K562 (cell line): ENCODE data around the gene KCNAB2.

Experiments
- MYC ChIP-seq, 2 experiments: fragments of 250-450 bp in 1 of 2; sonication (Bioruptor Pico) in 1 of 2; IDR thresholded peaks; 2 replicates each; pipeline versions ENCODE4 v1.5.1 to v1.6.1; 2012 to 2021; ENCODE audit warnings: low read depth in 2 of 2, borderline replicate concordance in 1 of 2, improper control_type of control experiment in 1 of 2, low read length in 1 of 2, mild to moderate bottlenecking in 1 of 2, moderate library complexity in 1 of 2
- POLR2A ChIP-seq: fragments of 450-650 bp; conservative IDR thresholded peaks from 2 replicates; pipeline ENCODE4 v1.6.1; 2016
- SIRT6 ChIP-seq: IDR thresholded peaks from one replicate; pipeline ENCODE4 v1.6.1; 2012; ENCODE audit warnings: low read depth, mild to moderate bottlenecking, control low read depth, inconsistent platforms, low read length, moderate library complexity
- SMARCC2 ChIP-seq: fragments of 450-650 bp; IDR thresholded peaks from 2 replicates; pipeline ENCODE4 v1.6.1; 2017; ENCODE audit warnings: antibody characterized with exemption, moderate library complexity, mild to moderate bottlenecking, low read depth
- SP1 ChIP-seq: sonication (generic); formaldehyde crosslinking; IDR thresholded peaks from 2 replicates; pipeline ENCODE4 v1.8.1; 2022; ENCODE audit warnings: mild to moderate bottlenecking, missing genetic modification reagents
- ZSCAN29 ChIP-seq: fragments of 450-650 bp; IDR thresholded peaks from 2 replicates; pipeline ENCODE4 v1.6.1; 2017

GRCh38 chr1:6128276-6129081, 82.8 kb downstream of the KCNAB2 start:
- no peak for TF ChIP-seq SIRT6
- no peak for TF ChIP-seq ZSCAN29
- no peak for TF ChIP-seq MYC (IDR thresholded peaks at IDR 0.05; ENCODE audit: low read depth, low read length)
- no peak for TF ChIP-seq MYC (CRISPR knock-in tag; IDR thresholded peaks at IDR 0.05; ENCODE audit: borderline replicate concordance, low read depth)
- TF ChIP-seq SMARCC2, result no peak
- no peak for TF ChIP-seq SP1 (CRISPR knock-in tag)
- no peak for TF ChIP-seq POLR2A
